Measurements from ENCODE around the gene GALNT16.

GRCh38 chr14:69270795-69271708 lies 11.1 kb downstream of the GALNT16 start:
- TF ChIP-seq, protein P1, sequence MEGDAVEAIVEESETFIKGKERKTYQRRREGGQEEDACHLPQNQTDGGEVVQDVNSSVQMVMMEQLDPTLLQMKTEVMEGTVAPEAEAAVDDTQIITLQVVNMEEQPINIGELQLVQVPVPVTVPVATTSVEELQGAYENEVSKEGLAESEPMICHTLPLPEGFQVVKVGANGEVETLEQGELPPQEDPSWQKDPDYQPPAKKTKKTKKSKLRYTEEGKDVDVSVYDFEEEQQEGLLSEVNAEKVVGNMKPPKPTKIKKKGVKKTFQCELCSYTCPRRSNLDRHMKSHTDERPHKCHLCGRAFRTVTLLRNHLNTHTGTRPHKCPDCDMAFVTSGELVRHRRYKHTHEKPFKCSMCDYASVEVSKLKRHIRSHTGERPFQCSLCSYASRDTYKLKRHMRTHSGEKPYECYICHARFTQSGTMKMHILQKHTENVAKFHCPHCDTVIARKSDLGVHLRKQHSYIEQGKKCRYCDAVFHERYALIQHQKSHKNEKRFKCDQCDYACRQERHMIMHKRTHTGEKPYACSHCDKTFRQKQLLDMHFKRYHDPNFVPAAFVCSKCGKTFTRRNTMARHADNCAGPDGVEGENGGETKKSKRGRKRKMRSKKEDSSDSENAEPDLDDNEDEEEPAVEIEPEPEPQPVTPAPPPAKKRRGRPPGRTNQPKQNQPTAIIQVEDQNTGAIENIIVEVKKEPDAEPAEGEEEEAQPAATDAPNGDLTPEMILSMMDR (optimal IDR thresholded peaks at IDR 0.05 in 1 of 3, IDR thresholded peaks at IDR 0.05 in 1 of 3, conservative IDR thresholded peaks at IDR 0.05 in 1 of 3; ENCODE audit: extremely low read depth in 1 of 3, insufficient read depth in 2 of 3, low read length in 3 of 3): no peak
- TF ChIP-seq EZH2 (IDR thresholded peaks at IDR 0.05; ENCODE audit: low read length): no peak
